Fibroblast of lung (primary cell): ENCODE data around the gene FCAR. TPM values are rescaled to one million over a fixed set of nuclear protein-coding genes. Genes with fewer than 3 reads are reported as not detected.
A peak's percentile ranks its signal among the peaks of the same experiment; 100 is the strongest.

Experiments
- DNase-seq, 2 donors: peaks; one replicate each; pipeline versions ENCODE4 v3.0.0 to v3.0.0-alpha.2; 2010; ENCODE audit warnings: low read depth in 2 of 2
- H2AFZ ChIP-seq: 2 replicates; pipeline ENCODE4 v1.5.1; 2012; ENCODE audit warnings: low read length, control low read depth, inconsistent platforms
- H3K27ac ChIP-seq: 2 replicates; pipeline ENCODE4 v1.5.1; 2011; ENCODE audit warnings: low read length, control low read depth; ENCODE audit not compliant: insufficient read depth
- H3K27me3 ChIP-seq: 2 replicates; pipeline ENCODE4 v1.5.1; 2011; ENCODE audit warnings: mild to moderate bottlenecking, low read length; ENCODE audit not compliant: control insufficient read depth, insufficient read depth
- H3K36me3 ChIP-seq: 2 replicates; pipeline ENCODE4 v1.5.1; 2011; ENCODE audit warnings: low read length; ENCODE audit not compliant: control insufficient read depth, insufficient read depth
- H3K4me1 ChIP-seq: 2 replicates; pipeline ENCODE4 v1.5.1; 2011; ENCODE audit warnings: low read length; ENCODE audit not compliant: control insufficient read depth, insufficient read depth; ENCODE audit errors: extremely low read depth
- H3K4me2 ChIP-seq: 2 replicates; pipeline ENCODE4 v1.5.1; 2011; ENCODE audit warnings: low read length, control low read depth; ENCODE audit not compliant: insufficient read depth; ENCODE audit errors: extremely low read depth
- H3K4me3 ChIP-seq, 4 experiments: fragments of 200-600 bp in 1 of 4; sonication (generic) in 1 of 4; replicated peaks in 1 of 4; 2 replicates each; pipeline ENCODE4 v1.5.1; 2011 to 2016; ENCODE audit warnings: low read length in 4 of 4, low read depth in 3 of 4, mild to moderate bottlenecking in 3 of 4, control low read depth in 2 of 4, inconsistent platforms in 1 of 4, mixed read lengths in 1 of 4; ENCODE audit not compliant: insufficient read depth in 1 of 4; ENCODE audit errors: control extremely low read depth in 1 of 4
- H3K79me2 ChIP-seq: 2 replicates; pipeline ENCODE4 v1.5.1; 2012; ENCODE audit warnings: mild to moderate bottlenecking, low read length, inconsistent platforms; ENCODE audit not compliant: control insufficient read depth, insufficient read depth
- H3K9ac ChIP-seq: 2 replicates; pipeline ENCODE4 v1.5.1; 2011; ENCODE audit warnings: mild to moderate bottlenecking, low read length, control low read depth; ENCODE audit not compliant: insufficient read depth
- H3K9me3 ChIP-seq: 2 replicates; pipeline ENCODE4 v1.5.1; 2012; ENCODE audit warnings: low read depth, low read length; ENCODE audit not compliant: control insufficient read depth, insufficient read depth
- H4K20me1 ChIP-seq: 2 replicates; pipeline ENCODE4 v1.5.1; 2011; ENCODE audit warnings: low read length; ENCODE audit not compliant: control insufficient read depth, insufficient read depth; ENCODE audit errors: extremely low read depth
- CTCF ChIP-seq, 2 donors: IDR thresholded peaks in 1 of 2; conservative IDR thresholded peaks in 1 of 2; 1 replicate in 1 of 2; 2 replicates in 1 of 2; pipeline ENCODE4 v1.5.1; 2011 to 2012; ENCODE audit warnings: low read length in 2 of 2, control low read depth in 1 of 2, inconsistent platforms in 1 of 2, low read depth in 1 of 2, mild to moderate bottlenecking in 1 of 2
- EZH2 ChIP-seq: IDR thresholded peaks from 2 replicates; pipeline ENCODE4 v1.5.1; 2012; ENCODE audit warnings: low read length, control low read depth, mild to moderate bottlenecking; ENCODE audit errors: missing control alignments
- polyA plus RNA-seq, 2 donors: library from polyadenylated mRNA; depleted of rRNA in 1 of 2; stranded (reverse) in 1 of 2; unstranded in 1 of 2; fragments of >200 nt; gene quantifications; 2 replicates each; pipeline ENCODE4 v1.2.1, GENCODE V29; 2011 to 2012; ENCODE audit warnings: missing spikeins in 1 of 2
- total RNA-seq: library from RNA; depleted of rRNA; stranded (reverse); fragments of >200 nt; gene quantifications from 2 replicates; pipeline ENCODE4 v1.2.1, GENCODE V29; 2014

FCAR gene
- total and polyA plus RNA-seq, 2 donors (not counting 1 experiment from before 2014, with no cell fraction given): not detected

DNA sequence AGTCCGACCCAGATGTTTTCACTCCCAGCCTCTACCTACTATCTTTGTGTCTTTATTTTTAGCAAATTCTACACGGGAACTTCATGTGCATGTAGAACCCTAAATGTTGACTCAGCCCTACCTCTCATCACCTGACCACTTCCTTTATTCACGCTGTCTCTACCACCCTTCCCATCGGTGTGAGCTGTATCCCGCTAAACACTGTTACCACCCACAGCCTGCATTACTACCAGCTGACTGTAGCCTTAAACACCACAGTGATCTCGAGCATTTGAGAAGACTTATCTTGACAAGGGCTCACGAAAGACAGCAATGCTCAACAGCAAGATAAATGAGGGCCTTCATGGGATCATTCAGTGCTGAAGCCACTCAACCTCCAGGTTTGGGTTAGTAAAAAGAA, 47.0 kb downstream of the FCAR start:
- Histone ChIP-seq H3K9ac (no peak overlapping the region), H2AFZ (no peak overlapping the region), H3K27ac (no peak overlapping the region), H3K9me3 (no peaks in the 10 kb centered on the region), H3K27me3 (no peaks in the 10 kb centered on the region), H3K79me2 (no peaks in the 10 kb centered on the region), H4K20me1 (no peaks in the 10 kb centered on the region), H3K36me3 (no peaks in the 10 kb centered on the region), H3K4me3 (no peak overlapping the region), H3K4me2 (no peak overlapping the region), H3K4me1 (no peaks in the 10 kb centered on the region)
- TF ChIP-seq CTCF (conservative IDR thresholded peaks at IDR 0.05 in 1 of 2, IDR thresholded peaks at IDR 0.05 in 1 of 2; ENCODE audit: low read depth in 1 of 2, low read length in 2 of 2): no peak
- no peak for TF ChIP-seq EZH2
- DNase-seq: no peak

GRCh38 chr19:54923276-54923675, 49.2 kb downstream of the FCAR start:
- Histone ChIP-seq H3K4me2 (no peak overlapping the region), H3K9me3 (no peaks in the 10 kb centered on the region), H2AFZ (no peak overlapping the region), H3K79me2 (no peaks in the 10 kb centered on the region), H3K9ac (no peak overlapping the region), H4K20me1 (no peaks in the 10 kb centered on the region), H3K4me3 (no peak overlapping the region), H3K27me3 (no peaks in the 10 kb centered on the region), H3K27ac (no peak overlapping the region), H3K36me3 (no peaks in the 10 kb centered on the region), H3K4me1 (no peaks in the 10 kb centered on the region)
- DNase-seq: no peak
- no peak for TF ChIP-seq EZH2

- Histone ChIP-seq H3K4me2 (no peak overlapping the region), H4K20me1 (no peaks in the 10 kb centered on the region), H2AFZ (no peak overlapping the region), H3K27ac (no peak overlapping the region), H3K9ac (no peak overlapping the region), H3K4me3 (no peak overlapping the region), H3K9me3 (no peaks in the 10 kb centered on the region), H3K79me2 (no peaks in the 10 kb centered on the region), H3K27me3 (no peaks in the 10 kb centered on the region), H3K36me3 (no peaks in the 10 kb centered on the region), H3K4me1 (no peaks in the 10 kb centered on the region)
- no peak for TF ChIP-seq EZH2
- TF ChIP-seq CTCF (conservative IDR thresholded peaks at IDR 0.05 in 1 of 2, IDR thresholded peaks at IDR 0.05 in 1 of 2; ENCODE audit: low read depth in 1 of 2, low read length in 2 of 2): no peak
- DNase-seq: peak in 1 of 2 donors; percentile 2
Observed at GRCh38 chr19:54928299-54928698, 54.3 kb downstream of the FCAR start.
